ENCODE results near the gene KRTAP29-1.
"Not testable (repeated sequence)": the region's sequence is repeated elsewhere in the genome, so short reads cannot be mapped to it uniquely, and the experiment has no call there.

The KRTAP29-1 gene

GRCh38 chr17:41296846-41297245, 5.8 kb downstream of the KRTAP29-1 start:
- no peak for DNase-seq

- no peak for DNase-seq
These were observed 8.6 kb downstream of the KRTAP29-1 start for GRCh38 chr17:41294016-41294415.

DNA sequence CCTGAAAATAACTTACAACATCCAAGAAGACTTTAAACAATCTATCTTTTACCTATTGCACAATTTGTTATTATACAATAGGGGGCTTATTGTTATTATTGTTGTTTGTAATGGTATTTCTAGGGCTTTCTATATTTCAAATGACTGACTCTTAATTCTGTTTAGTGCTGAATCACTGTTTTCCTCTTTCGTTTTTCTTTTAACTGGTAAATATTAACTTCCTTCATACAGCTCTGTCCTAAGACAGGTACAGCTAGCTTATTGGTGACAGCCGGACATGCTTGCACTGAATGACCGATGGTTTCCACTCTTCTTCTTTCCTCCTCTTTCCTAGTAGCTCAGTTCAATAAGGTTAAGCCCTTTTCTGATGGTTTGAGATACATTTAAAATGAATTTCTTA, 15.6 kb downstream of the KRTAP29-1 start:
- no peak for DNase-seq

- no peak for DNase-seq
These were observed 18.1 kb downstream of the KRTAP29-1 start for GRCh38 chr17:41284546-41284945.

GRCh38 chr17:41284043-41284442, 18.6 kb downstream of the KRTAP29-1 start:
- DNase-seq = no peak

DNA sequence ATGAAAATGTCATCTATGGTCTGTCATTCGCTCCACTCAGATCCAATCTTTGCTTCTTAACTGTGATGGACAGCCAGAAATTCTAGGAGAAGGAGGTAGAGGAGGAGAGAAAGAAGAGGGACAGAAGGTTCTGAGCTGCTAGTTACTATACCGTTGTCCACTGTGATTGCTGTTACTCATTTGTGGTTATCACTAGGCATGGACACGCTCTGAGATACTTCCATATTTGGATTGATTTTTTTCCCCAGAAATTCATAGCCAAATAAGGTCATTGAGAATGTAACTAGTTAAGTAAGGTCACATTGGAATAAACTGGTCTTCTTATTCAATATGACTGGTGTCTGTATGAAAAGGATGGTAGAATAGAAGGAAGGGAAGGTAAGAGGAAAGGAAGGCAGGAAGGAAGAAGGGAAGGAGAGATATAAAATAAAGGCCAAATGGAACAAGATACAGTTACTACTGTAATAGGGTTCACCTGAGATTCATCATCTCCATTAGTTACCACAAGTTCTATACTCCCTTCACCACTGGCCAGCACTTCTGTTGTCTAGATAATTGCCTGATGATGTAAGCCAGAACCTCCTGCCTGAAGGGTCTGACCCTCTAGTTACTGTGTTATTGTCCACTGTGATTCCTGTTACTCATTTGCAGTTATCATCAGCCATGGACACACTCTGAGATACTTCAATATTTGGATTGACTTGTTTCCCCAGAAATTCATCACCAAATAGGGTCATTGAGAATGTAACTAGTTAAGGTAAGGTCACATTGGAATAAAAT, 24.3 kb downstream of the KRTAP29-1 start:
- no peak for DNase-seq

GRCh38 chr17:41275648-41276190, 26.9 kb downstream of the KRTAP29-1 start, which contains the start of gene KRTAP9-7:
Gene KRTAP9-7, plus strand, starts transcription at chr17:41275698. Its CDS starts 0 bp downstream, at chr17:41275698.
- DNase-seq = not testable (repeated sequence)

DNA sequence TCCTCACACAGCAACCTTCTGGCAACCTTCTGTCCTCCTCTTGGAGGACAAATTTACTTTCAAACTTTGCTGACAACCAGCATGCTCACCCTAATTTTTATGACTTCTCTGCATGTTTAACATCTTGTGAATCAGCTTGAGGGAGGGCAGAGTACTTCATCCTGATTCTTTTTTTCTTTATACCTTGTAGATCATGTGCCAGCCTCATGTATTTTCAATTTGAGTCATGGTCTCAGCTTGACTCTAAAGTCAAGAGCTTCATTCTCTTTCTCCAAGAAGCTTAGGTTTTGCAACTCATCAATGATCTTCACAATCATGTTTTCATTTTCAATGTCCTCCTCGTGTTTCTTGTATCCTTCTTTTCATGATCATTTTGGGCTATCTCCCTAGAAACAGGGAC, 30.8 kb downstream of the KRTAP29-1 start:
- DNase-seq = no peak

DNA sequence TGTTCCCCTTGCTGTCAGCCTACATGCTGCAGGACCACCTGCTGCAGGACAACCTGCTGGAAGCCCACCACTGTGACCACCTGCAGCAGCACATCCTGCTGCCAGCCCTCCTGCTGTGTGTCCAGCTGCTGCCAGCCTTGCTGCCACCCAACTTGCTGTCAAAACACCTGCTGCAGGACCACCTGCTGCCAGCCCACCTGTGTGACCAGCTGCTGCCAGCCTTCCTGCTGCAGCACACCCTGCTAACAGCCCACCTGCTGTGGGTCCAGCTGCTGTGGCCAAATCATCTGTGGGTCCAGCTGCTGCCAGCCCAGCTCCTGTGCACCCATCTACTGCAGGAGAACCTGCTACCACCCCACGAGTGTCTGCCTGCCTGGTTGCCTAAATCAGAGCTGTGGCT, 31.3 kb downstream of the KRTAP29-1 start:
- not testable (repeated sequence) for DNase-seq

- DNase-seq = no peak
These were observed 34.9 kb downstream of the KRTAP29-1 start for GRCh38 chr17:41267711-41268110.

DNA sequence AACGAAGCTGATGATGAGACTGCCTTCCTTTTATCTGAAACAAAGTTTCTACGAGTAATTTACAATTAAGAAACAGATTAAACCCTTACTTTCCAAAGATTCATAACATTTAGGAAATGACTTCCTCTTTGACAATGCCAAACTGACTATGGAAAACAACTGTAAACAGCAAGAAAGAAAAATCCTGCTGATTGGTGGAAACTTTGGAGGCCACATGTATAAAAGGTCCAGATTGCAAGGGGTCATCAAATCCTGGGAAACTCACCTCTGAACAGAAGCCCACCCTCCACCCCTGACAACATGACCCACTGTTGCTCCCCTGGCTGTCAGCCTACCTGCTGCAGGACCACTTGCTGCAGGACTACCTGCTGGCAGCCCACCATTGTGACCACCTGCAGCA, 37.6 kb downstream of the KRTAP29-1 start, which contains the start of gene KRTAP9-6:
KRTAP9-6 (plus strand) TSS at position 301 of the 400 bp plus-strand sequence; CDS start at position 301, 0 bp downstream.
- no peak for DNase-seq

DNA sequence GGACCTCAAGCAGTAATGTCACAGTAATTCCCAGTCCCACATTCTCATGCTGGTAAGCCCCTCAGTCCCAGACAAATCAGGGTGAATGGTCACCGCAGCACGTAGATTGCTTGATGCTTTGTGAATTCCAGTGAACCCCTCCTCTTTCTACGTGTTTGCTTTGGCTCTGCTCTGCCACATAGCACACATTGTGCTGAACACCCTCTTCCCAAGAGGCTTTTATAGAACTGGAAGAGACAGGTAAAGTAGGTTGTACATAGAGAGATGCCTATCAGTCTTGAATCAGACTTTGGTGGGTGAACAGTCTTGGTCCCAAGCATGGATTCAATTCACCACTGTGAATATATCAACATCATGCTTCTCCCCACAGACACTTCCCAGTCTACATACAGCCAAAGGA, 38.1 kb downstream of the KRTAP29-1 start:
- no peak for DNase-seq

DNA sequence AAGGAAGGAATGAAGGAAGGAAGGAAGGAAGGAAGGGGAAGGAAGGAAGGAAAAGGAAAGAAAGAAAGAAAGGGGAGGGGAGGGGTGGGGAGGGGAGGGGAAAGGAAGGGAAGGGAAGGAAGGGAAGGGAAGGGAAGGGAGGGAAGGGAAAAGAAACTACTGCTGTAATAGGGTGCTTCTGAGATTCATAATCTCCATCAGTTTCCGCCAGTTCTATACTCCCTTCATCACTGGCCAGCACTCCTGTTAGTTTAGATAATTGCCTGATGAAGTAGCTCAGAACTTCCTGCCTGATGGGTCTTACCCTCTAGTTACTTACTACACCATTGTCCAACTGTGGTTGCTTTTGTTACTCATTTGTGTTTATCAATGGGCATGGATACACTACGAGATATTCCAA, 39.4 kb downstream of the KRTAP29-1 start:
- no peak for DNase-seq

- no peak for DNase-seq
These were observed 44.2 kb downstream of the KRTAP29-1 start for GRCh38 chr17:41258406-41258805.

- DNase-seq = no peak
These were observed 46.4 kb downstream of the KRTAP29-1 start for GRCh38 chr17:41256291-41256685.

- not testable (repeated sequence) for DNase-seq
These were observed 47.0 kb downstream of the KRTAP29-1 start, which contains the start of gene KRTAP9-9 for GRCh38 chr17:41255381-41256290. Gene KRTAP9-9, plus strand, starts transcription at chr17:41255384.

GRCh38 chr17:41254861-41255260, 47.8 kb downstream of the KRTAP29-1 start:
- DNase-seq = no peak
